ENCODE data around the gene LINGO3.

DNA sequence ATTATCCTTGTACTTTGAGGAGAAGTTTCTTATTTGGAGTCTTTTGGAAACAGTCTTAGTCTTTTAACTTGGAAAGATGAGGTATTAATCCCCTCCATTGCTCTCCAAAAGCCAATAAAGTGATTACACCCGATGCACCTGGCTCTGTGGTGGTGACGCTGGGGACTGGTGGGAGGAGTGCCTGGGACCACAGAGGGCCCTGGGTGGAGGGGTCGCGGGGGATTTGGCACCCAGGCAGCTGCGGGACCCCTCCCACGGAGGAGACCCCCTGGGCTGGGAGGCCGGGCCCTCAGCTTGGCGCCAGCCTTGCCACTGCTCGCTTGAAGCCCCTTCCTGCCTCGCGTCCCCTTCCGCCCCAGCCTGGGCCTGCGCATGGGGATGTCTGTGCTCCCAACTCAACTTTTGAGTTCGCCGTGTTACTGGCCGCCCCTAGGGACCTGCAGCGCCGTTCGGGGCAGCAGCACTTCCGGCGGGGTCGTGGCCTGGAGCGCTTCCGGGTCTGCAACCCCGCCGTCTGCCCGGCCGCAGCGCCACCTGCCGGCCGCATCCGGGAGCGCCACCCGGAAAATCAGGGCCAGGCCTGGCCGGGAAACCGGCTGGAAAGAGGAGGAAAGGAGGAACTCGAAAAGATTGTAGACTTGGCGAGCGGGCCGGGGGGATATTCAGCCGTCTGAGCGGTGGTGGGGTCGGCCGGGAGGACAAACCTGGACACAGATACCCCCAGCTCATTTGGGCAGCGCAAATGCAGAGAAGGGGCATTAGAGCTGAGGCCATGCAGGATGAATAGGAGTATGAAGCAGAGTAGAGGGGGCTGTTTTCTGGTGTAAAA lies 34.4 kb downstream of the LINGO3 start:
- no peak for TF ChIP-seq POLR2A (IDR thresholded peaks at IDR 0.05; ENCODE audit: low read depth)
- TF ChIP-seq, protein P1, sequence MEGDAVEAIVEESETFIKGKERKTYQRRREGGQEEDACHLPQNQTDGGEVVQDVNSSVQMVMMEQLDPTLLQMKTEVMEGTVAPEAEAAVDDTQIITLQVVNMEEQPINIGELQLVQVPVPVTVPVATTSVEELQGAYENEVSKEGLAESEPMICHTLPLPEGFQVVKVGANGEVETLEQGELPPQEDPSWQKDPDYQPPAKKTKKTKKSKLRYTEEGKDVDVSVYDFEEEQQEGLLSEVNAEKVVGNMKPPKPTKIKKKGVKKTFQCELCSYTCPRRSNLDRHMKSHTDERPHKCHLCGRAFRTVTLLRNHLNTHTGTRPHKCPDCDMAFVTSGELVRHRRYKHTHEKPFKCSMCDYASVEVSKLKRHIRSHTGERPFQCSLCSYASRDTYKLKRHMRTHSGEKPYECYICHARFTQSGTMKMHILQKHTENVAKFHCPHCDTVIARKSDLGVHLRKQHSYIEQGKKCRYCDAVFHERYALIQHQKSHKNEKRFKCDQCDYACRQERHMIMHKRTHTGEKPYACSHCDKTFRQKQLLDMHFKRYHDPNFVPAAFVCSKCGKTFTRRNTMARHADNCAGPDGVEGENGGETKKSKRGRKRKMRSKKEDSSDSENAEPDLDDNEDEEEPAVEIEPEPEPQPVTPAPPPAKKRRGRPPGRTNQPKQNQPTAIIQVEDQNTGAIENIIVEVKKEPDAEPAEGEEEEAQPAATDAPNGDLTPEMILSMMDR (IDR thresholded peaks at IDR 0.05), result peak in 2 of 3 experiments; percentile 95 to 97
